Keratinocyte (primary cell): ENCODE data around the gene SCD5.

Experiments used
- EZH2 ChIP-seq: IDR thresholded peaks from one replicate; pipeline ENCODE4 v1.6.1; 2012; ENCODE audit warnings: inconsistent platforms, mild to moderate bottlenecking, low read length, moderate library complexity
- TF ChIP-seq, protein P1 (sequence below), 3 experiments: IDR thresholded peaks in 1 of 3; conservative IDR thresholded peaks in 1 of 3; optimal IDR thresholded peaks in 1 of 3; 2 replicates in 2 of 3; 3 replicates in 1 of 3; pipeline versions ENCODE3 to v1.5.1; 2011; ENCODE audit warnings: low read length in 3 of 3, mild to moderate bottlenecking in 3 of 3, moderate library complexity in 2 of 3, control low read depth in 1 of 3, inconsistent platforms in 1 of 3; ENCODE audit not compliant: insufficient read depth in 2 of 3; ENCODE audit errors: extremely low read depth in 1 of 3

GRCh38 chr4:82747686-82748575 lies 50.7 kb downstream of the SCD5 start:
- TF ChIP-seq, protein P1, sequence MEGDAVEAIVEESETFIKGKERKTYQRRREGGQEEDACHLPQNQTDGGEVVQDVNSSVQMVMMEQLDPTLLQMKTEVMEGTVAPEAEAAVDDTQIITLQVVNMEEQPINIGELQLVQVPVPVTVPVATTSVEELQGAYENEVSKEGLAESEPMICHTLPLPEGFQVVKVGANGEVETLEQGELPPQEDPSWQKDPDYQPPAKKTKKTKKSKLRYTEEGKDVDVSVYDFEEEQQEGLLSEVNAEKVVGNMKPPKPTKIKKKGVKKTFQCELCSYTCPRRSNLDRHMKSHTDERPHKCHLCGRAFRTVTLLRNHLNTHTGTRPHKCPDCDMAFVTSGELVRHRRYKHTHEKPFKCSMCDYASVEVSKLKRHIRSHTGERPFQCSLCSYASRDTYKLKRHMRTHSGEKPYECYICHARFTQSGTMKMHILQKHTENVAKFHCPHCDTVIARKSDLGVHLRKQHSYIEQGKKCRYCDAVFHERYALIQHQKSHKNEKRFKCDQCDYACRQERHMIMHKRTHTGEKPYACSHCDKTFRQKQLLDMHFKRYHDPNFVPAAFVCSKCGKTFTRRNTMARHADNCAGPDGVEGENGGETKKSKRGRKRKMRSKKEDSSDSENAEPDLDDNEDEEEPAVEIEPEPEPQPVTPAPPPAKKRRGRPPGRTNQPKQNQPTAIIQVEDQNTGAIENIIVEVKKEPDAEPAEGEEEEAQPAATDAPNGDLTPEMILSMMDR (optimal IDR thresholded peaks at IDR 0.05 in 1 of 3, IDR thresholded peaks at IDR 0.05 in 1 of 3, conservative IDR thresholded peaks at IDR 0.05 in 1 of 3; ENCODE audit: extremely low read depth in 1 of 3, insufficient read depth in 2 of 3, low read length in 3 of 3): no peak
- TF ChIP-seq EZH2: no peak
